HG03066 (cell line): Measurements from ENCODE around the gene LOC101059915.

Experiments used
- ATAC-seq: cut with Tn5 transposase; IDR thresholded peaks from one replicate; pipeline ENCODE4 v1.9.1; 2021; ENCODE audit warnings: low read depth; ENCODE audit not compliant: unreplicated experiment

LOC101059915 gene

GRCh38 chrX:71667328-71668247 lies at the start of gene LOC101059915:
TSS of gene LOC101059915 (plus strand) at chrX:71667546.
- ATAC-seq: no peak

DNA sequence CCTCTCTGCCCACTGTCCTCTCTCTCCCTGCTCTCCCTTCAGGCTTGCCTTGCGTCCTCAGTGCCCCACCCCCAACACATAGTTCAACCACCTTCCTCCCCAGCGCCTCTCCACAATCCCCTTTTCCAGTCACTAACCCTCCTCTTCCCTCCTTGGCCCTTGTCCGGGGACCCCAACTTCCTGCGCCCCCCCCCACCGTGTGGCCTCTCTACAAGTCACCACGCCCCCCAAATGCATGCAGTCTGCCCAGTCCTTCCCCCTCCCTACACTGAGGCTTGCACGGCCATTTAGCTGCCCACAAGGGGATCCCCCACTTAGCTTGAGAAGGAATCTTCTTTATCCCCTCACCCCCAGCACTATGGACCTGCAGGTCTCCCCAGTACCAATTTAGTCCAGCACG lies 49.6 kb upstream of the LOC101059915 start:
- ATAC-seq: no peak

GRCh38 chrX:71618303-71618721 lies 49.0 kb upstream of the LOC101059915 start, which contains the start of gene CXCR3:
TSS of gene CXCR3 (minus strand) at chrX:71618511. CDS start at chrX:71618449, 62 bp downstream.
- peak; percentile 55 for ATAC-seq

DNA sequence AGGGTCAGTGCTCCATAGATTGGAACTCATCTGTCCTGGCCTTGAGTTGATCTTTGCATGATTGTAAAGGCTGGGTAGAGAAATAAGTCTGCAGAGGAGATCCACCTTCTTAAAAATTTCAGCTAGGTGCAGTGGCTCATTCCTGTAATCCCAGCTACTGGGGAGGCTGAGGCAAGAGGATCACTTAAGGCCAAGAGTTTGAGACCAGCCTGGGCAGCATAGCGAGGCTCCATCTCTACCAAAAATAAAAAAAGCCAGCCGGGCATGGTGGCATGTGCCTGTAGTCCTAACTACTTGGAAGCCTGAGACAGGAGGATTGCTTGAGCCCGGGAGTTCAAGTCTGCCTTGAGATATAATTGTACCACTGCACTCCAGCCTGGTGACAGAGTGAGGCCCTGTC lies 48.6 kb upstream of the LOC101059915 start:
- no peak for ATAC-seq

DNA sequence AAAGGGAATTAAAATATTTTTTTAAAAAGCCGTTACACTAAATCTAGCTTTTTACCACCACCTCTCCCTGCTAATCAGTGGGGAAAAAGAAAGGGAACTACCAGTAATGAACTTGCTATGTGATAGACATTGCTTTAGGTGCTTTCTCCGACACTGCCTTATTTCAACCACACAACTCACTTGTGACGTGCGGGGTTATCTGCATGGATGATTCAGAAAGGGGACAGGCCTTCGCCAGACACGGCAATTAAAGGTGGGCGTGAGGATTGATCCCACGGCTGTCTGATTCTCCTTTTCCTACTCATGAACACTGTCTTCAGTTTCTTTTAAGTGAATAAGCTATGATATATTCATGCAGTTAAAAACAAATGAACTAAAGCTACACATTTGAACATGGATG lies 48.2 kb upstream of the LOC101059915 start:
- ATAC-seq: no peak

DNA sequence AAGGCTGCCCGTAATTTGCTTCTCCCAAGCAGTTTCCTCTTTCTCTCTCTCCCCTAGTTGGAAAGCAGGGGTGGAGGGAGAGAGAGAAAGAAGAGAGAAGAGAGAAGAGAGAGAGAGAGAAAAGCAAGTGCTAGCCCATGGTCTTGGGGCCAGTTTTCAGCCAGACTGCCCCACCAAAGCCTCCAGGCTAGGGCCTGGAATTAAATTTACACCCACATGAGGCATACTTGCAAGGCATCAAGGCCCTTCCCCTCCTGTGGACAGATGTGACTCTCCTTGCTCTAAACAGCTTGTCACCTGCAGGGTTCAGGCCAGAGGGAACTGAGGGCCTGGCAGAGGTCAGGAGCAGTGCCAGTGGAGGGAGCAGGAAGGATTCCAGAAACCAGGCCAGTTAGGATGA lies 47.4 kb upstream of the LOC101059915 start:
- no peak for ATAC-seq

DNA sequence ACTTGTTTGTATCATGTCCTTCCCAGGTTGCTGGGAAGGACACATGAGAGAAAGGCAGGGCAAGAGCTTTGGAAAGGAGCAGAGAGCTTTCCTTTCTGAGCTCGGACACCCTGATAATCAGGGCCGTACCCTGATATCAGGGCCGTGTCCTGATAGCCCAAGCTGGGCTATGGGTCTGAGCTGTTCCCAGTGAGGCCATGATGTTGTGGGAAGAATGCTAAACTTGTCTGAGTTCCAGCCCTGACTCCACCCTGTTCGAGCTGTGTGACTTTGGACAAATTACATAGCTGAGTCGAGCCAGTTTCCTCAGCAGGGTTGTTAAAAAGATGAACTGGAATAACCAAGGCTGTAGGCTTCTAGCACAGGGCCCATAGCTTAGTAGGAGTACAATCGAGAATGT lies 45.7 kb upstream of the LOC101059915 start:
- no peak for ATAC-seq

DNA sequence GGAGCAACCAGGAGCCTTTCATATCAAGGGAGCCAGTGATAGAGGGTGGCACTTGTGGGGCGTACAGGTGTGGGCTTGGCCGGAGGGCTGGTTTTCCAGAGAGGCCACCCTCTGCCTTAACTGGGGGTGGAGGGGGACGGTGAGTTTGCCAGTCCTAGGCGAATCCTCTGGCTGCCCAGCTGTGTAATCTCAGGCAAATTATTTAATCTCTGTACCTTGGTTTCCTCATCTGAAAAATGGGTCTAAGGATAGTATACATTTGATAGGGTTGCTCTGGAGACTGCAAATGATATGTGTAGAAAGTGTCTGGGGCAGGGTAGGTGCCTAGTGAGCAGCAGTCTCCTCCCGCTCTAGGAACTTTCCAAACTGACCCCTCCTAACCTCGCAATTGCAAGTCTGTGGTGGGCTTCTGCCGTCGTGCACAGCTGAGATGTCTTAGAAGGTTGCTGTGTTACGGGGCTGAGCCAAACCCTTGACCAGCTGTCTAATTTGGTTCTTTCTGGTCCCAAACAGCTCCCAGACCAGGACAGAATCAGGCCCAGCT lies 45.2 kb upstream of the LOC101059915 start:
- ATAC-seq: no peak

DNA sequence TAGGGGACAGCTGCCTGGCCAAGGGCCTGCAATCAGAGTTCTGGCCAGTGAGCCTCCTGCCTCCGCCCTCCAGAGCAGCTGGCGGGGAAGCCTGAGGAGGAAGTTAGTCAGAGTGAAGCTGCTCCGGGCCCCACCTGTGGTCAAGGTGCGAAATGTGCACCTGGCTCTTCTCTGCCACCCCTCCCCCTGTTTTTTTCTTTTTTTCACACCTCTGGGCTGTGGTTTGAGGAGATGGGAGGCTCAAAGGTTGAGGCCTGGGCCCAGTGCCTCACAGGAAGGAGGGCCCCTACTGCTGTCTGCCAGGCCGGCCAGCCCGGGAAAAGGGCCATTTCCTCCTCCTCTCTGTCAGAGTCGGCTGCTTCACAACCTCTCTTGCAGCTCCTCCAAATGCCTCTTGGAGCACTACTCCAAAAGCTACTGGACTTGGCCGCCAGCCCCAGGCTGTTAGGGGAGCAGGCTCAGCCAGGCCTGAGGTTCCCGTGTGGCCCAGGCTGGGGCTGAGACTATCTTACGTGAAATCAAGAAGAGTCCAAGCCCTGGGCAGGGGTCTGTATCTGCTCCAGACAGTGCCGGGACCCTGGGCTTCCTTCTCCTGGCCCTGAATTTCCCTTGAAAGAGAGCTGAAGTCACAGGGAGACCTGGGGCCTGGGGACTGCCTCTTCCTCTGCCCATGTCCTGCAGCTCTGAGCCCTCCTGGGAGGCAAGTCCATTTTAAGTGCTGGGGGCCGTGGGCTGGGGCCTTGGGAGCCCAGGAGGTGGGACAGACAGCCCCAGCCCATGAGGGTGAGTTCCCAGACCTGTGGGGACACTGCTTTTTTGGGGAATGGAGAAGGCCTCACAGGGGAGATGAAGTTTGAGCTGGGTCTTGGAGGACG lies 44.5 kb upstream of the LOC101059915 start:
- peak; percentile 53 for ATAC-seq

- no peak for ATAC-seq
Observed at GRCh38 chrX:71623714-71624113, 43.6 kb upstream of the LOC101059915 start.

GRCh38 chrX:71625471-71625870 lies 41.9 kb upstream of the LOC101059915 start:
- no peak for ATAC-seq

GRCh38 chrX:71626576-71626975 lies 40.8 kb upstream of the LOC101059915 start:
- ATAC-seq: no peak

GRCh38 chrX:71627588-71628404 lies 39.5 kb upstream of the LOC101059915 start:
- no peak for ATAC-seq

DNA sequence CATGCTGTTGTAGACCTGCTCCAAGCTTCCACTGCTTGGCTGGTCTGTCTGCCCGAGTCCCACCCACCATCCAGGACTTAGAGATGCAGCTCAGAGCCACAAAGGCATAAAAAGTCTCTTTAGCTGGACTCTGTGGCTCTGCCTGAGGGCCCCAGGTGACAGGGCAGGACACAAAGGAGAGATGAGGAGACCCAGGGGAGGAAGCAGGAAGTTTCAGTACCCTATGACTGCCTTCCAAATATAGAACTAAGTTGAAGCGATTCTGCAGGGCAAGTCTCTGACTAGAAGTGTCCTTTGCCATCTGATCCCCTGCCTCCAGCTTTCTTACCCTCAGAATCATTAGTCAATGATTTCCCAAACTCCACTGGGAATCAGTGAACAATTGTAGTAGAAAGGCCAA lies 37.9 kb upstream of the LOC101059915 start:
- ATAC-seq: peak; percentile 61

DNA sequence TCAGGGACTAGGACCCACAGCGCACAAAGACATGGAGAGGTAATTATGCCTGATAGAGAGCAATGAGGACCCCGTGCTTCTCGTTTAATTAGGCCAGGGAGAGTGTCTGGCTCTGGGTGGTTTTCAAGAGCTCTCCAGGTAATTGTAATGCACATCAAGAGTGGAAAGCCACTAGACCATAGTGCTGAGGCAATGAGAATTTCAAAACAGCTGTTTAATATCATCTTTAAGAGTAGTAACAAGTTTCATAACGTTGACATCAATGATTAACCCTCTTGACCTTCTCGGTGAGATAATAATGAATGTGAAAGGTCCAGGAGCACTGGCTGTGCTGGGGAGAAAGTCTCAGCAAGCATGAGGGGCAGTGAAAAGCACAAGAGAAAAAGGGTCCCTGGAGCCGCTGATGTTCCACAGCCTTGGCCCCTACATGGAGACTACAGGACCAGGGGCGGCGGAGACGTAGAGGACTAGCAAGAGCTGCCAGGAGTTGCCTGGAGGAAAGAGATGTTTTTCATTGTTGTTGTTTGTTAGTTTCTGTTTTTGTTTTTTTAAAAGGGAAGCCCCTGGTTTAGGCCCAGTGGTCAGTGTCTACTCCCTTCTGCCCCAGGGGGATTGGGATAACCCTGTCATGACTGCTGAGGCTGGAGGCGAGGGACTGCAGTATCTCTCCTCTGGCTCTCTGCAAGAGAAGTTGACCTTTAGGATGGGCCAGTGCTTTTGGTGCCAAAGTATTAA lies 34.3 kb upstream of the LOC101059915 start:
- no peak for ATAC-seq

- no peak for ATAC-seq
Observed at GRCh38 chrX:71634366-71634765, 33.0 kb upstream of the LOC101059915 start.

DNA sequence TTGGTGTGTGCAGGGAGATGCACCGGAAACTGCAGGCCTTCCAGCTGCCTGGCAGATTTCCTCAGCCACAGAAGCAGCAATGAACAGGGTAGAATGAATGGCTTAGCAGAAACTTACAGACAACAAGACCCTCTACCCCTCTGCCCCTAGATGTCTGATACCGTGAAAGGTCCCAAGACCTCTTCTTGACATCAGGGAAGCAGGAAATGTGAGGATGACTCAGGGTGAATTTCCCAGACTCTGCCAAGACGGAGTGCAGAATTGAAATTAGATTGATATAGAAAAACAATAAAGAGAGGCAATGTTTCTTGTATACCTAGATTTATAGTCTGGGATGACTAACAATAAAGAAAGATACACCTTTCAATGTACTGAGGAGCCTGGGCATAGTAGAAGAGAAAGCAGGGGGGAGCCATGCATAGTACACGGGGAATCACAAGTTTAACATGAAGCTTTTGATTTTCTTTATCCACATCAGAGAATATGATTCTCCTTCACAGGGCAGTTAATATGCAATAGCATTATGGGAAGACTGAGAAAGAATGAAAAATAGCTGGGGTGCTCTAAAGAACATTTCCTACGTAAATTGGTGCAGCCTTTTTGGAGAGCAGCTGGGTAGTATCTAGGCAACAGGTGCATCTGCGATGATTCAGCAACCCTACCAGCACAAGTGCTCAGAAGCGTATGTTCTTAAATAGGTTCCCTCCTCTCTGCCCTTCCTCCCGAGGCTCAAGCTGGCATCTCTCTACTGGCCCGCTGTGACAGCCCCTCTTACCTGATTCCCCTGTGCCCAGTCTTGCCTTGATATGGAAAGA lies 30.7 kb upstream of the LOC101059915 start:
- ATAC-seq: no peak

GRCh38 chrX:71637253-71637618 lies 30.1 kb upstream of the LOC101059915 start:
- ATAC-seq: no peak

DNA sequence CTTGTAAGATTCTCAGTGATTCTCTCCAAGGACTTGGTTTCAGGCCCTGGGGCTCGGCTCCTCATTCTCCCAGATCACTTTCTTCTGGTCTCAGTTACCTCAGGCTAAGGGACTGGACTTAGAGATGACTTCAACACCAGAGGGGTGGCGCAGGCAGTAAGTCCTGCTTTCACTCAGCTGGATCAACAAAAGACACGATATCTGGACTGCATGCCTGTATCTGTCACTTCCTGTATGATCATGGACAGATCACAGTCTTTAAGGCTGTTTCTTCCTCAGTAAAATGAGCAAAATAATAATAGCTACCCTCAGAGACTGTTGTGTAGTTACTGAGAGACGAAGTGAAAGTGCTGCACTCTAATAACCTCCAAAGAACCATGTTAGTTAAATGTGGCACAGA lies 29.5 kb upstream of the LOC101059915 start:
- no peak for ATAC-seq
